Stimulated activated CD4-positive, alpha-beta T cell treated with anti-CD3 and anti-CD28 coated beads, Interleukin-1b, Interleukin-23, amount 100 ng/mL, for 1 hour (primary cell): ENCODE results near the gene HEATR5B.
"Not testable (repeated sequence)": the region's sequence is repeated elsewhere in the genome, so short reads cannot be mapped to it uniquely, and the experiment has no call there.

Source experiments
- DNase-seq, 2 donors: peaks; one replicate each; pipeline ENCODE4 v3.0.0-alpha.2; 2020; ENCODE audit warnings: low read depth in 2 of 2

HEATR5B gene

GRCh38 chr2:37061776-37062175 is 22.4 kb downstream of the HEATR5B start:
- DNase-seq: no peak

GRCh38 chr2:37061013-37061711 is 23.0 kb downstream of the HEATR5B start:
- no peak for DNase-seq

GRCh38 chr2:37060446-37060845 is 23.7 kb downstream of the HEATR5B start:
- no peak for DNase-seq

- no peak for DNase-seq
These were observed 24.3 kb downstream of the HEATR5B start for GRCh38 chr2:37059841-37060240.

- no peak for DNase-seq
These were observed 31.4 kb downstream of the HEATR5B start for GRCh38 chr2:37052600-37053332.

- no peak for DNase-seq
These were observed 44.6 kb downstream of the HEATR5B start for GRCh38 chr2:37039580-37039979.

- DNase-seq: no peak
These were observed 46.4 kb downstream of the HEATR5B start for GRCh38 chr2:37037771-37038170.

- no peak for DNase-seq
These were observed 54.4 kb downstream of the HEATR5B start for GRCh38 chr2:37029758-37030157.

- DNase-seq: no peak
These were observed 58.1 kb downstream of the HEATR5B start for GRCh38 chr2:37026050-37026449.

GRCh38 chr2:37020887-37021796 is 63.0 kb downstream of the HEATR5B start:
- no peak for DNase-seq

GRCh38 chr2:37020212-37020886 is 63.8 kb downstream of the HEATR5B start:
- no peak for DNase-seq

GRCh38 chr2:37013315-37013641 is 70.9 kb downstream of the HEATR5B start:
- no peak for DNase-seq

GRCh38 chr2:37011130-37011529 is 73.0 kb downstream of the HEATR5B start:
- DNase-seq: no peak

GRCh38 chr2:37005118-37005868 is 78.9 kb downstream of the HEATR5B start:
- no peak for DNase-seq

GRCh38 chr2:37000988-37001556 is 83.1 kb downstream of the HEATR5B start:
- no peak for DNase-seq

GRCh38 chr2:37000318-37000717 is 83.9 kb downstream of the HEATR5B start:
- no peak for DNase-seq

GRCh38 chr2:36999416-36999815 is 84.8 kb downstream of the HEATR5B start:
- not testable (repeated sequence) for DNase-seq

- no peak for DNase-seq
These were observed 90.1 kb downstream of the HEATR5B start for GRCh38 chr2:36993841-36994620.

GRCh38 chr2:36988008-36988407 is 96.2 kb downstream of the HEATR5B start:
- no peak for DNase-seq

GRCh38 chr2:36982467-36982866 is 101.7 kb downstream of the HEATR5B start:
- DNase-seq: no peak
